IMR-90 (cell line): ENCODE data around the gene TGFBR2. TPM values are rescaled to one million over a fixed set of nuclear protein-coding genes. Genes with fewer than 3 reads are reported as not detected.

Experiments
- ATAC-seq: fragments of 200-7000 bp; cut with Tn5 transposase; 2 replicates; pipeline ENCODE4 v1.9.1; 2020; ENCODE audit warnings: low read depth, mild to moderate bottlenecking, moderate library complexity
- BruUV-seq: library from RNA; stranded (reverse); fragments of 400-500 nt; replicated peaks from 2 replicates; lab custom pipeline; 2021; lab: Mats Ljungman, UMichigan
- CTCF ChIA-PET: fragments of 300-600 bp; formaldehyde crosslinking; extraction: SDS; loops from one replicate; lab custom pipeline; 2021; ENCODE audit warnings: antibody characterized with exemption; lab: Yijun Ruan, JAX
- POLR2A ChIA-PET: fragments of 300-600 bp; sonication (Branson Sonifier 250); formaldehyde crosslinking; loops from one replicate; lab custom pipeline; 2022; ENCODE audit warnings: antibody characterized with exemption; ENCODE audit not compliant: unreplicated experiment; lab: Charles Lee
- DNase-seq: peaks from one replicate; pipeline ENCODE4 v3.0.0; 2013
- H2AFZ ChIP-seq: replicated peaks from 2 replicates; pipeline ENCODE3; 2013; ENCODE audit warnings: low read length, mild to moderate bottlenecking; ENCODE audit not compliant: poor library complexity
- H2AK5ac ChIP-seq: 2 replicates; pipeline ENCODE4 v1.6.1; 2013; ENCODE audit warnings: low read depth, low read length, inconsistent platforms
- H2AK9ac ChIP-seq: replicated peaks from 2 replicates; pipeline ENCODE3; 2013; ENCODE audit warnings: mild to moderate bottlenecking, low read depth, low read length, moderate library complexity; ENCODE audit not compliant: poor library complexity
- H2BK120ac ChIP-seq: 2 replicates; pipeline ENCODE4 v1.6.1; 2013; ENCODE audit warnings: low read depth, low read length, inconsistent platforms
- H2BK15ac ChIP-seq: 3 replicates; pipeline ENCODE4 v1.6.1; 2013; ENCODE audit warnings: low read depth, low read length, inconsistent platforms
- H2BK20ac ChIP-seq: 2 replicates; pipeline ENCODE4 v1.6.1; 2013; ENCODE audit warnings: low read depth, mild to moderate bottlenecking, inconsistent platforms, low read length, moderate library complexity
- H2BK5ac ChIP-seq: 2 replicates; pipeline ENCODE4 v1.6.1; 2013; ENCODE audit warnings: mild to moderate bottlenecking, low read depth, low read length, inconsistent platforms; ENCODE audit not compliant: poor library complexity, severe bottlenecking
- H3K14ac ChIP-seq: replicated peaks from 2 replicates; pipeline ENCODE4 v1.6.1; 2013; ENCODE audit warnings: low read depth, low read length, inconsistent platforms
- H3K18ac ChIP-seq: 2 replicates; pipeline ENCODE4 v1.6.1; 2013; ENCODE audit warnings: low read depth, low read length, control low read depth
- H3K23ac ChIP-seq: 2 replicates; pipeline ENCODE4 v1.6.1; 2013; ENCODE audit warnings: low read depth, low read length, inconsistent platforms
- H3K27ac ChIP-seq: 2 replicates; pipeline ENCODE4 v1.5.1; 2013; ENCODE audit warnings: mild to moderate bottlenecking, control low read depth, low read length; ENCODE audit not compliant: insufficient read depth
- H3K27me3 ChIP-seq: 2 replicates; pipeline ENCODE4 v1.6.1; 2013; ENCODE audit warnings: low read length; ENCODE audit not compliant: control insufficient read depth, insufficient read depth
- H3K36me3 ChIP-seq: 2 replicates; pipeline ENCODE4 v1.6.1; 2013; ENCODE audit warnings: low read length, mixed read lengths; ENCODE audit not compliant: control insufficient read depth, insufficient read depth
- H3K4ac ChIP-seq: 2 replicates; pipeline ENCODE4 v1.6.1; 2013; ENCODE audit warnings: low read depth, low read length, inconsistent platforms
- H3K4me1 ChIP-seq: 2 replicates; pipeline ENCODE4 v1.6.1; 2013; ENCODE audit warnings: low read length, mixed read lengths; ENCODE audit not compliant: control insufficient read depth, insufficient read depth
- H3K4me2 ChIP-seq: 2 replicates; pipeline ENCODE4 v1.6.1; 2013; ENCODE audit warnings: low read depth, mild to moderate bottlenecking, control low read depth, low read length, moderate library complexity
- H3K4me3 ChIP-seq: 2 replicates; pipeline ENCODE4 v1.5.1; 2013; ENCODE audit warnings: low read depth, mild to moderate bottlenecking, control low read depth, low read length, moderate library complexity; ENCODE audit not compliant: insufficient read depth
- H3K56ac ChIP-seq: 2 replicates; pipeline ENCODE4 v1.6.1; 2013; ENCODE audit warnings: low read length, inconsistent platforms; ENCODE audit not compliant: insufficient read depth; ENCODE audit errors: extremely low read depth
- H3K79me1 ChIP-seq, 2 experiments: 2 replicates each; pipeline ENCODE4 v1.6.1; 2013; ENCODE audit warnings: low read length in 2 of 2, inconsistent platforms in 1 of 2, low read depth in 1 of 2
- H3K9ac ChIP-seq: 2 replicates; pipeline ENCODE4 v1.6.1; 2013; ENCODE audit warnings: low read depth, low read length, control low read depth
- H3K9me1 ChIP-seq: 2 replicates; pipeline ENCODE4 v1.6.1; 2013; ENCODE audit warnings: low read length, inconsistent platforms; ENCODE audit not compliant: insufficient read depth
- H3K9me3 ChIP-seq: 2 replicates; pipeline ENCODE4 v1.6.1; 2013; ENCODE audit warnings: low read length; ENCODE audit not compliant: control insufficient read depth, insufficient read depth
- H4K20me1 ChIP-seq: 2 replicates; pipeline ENCODE4 v1.6.1; 2013; ENCODE audit warnings: low read length, inconsistent platforms; ENCODE audit not compliant: insufficient read depth
- H4K5ac ChIP-seq: 2 replicates; pipeline ENCODE4 v1.6.1; 2013; ENCODE audit warnings: mild to moderate bottlenecking, low read depth, low read length, control low read depth
- H4K8ac ChIP-seq, 2 experiments: 2 replicates each; pipeline ENCODE4 v1.6.1; 2013; ENCODE audit warnings: low read depth in 2 of 2, low read length in 2 of 2, control low read depth in 1 of 2, inconsistent platforms in 1 of 2
- H4K91ac ChIP-seq: 2 replicates; pipeline ENCODE4 v1.6.1; 2013; ENCODE audit warnings: low read depth, low read length, inconsistent platforms; ENCODE audit not compliant: insufficient read depth
- CEBPB ChIP-seq: IDR thresholded peaks from 2 replicates; pipeline ENCODE4 v1.6.1; 2012; ENCODE audit warnings: low read depth, low read length, improper control_type of control experiment
- CHD1 ChIP-seq: IDR thresholded peaks from 2 replicates; pipeline ENCODE4 v1.6.1; 2012; ENCODE audit warnings: low read depth, low read length, improper control_type of control experiment
- FOS ChIP-seq: fragments of 150-350 bp; IDR thresholded peaks from 2 replicates; pipeline ENCODE4 v1.6.1; 2016; ENCODE audit warnings: low read depth, low read length
- MAFK ChIP-seq: IDR thresholded peaks from 2 replicates; pipeline ENCODE4 v1.6.1; 2012; ENCODE audit warnings: low read depth, low read length, improper control_type of control experiment
- MAZ ChIP-seq: IDR thresholded peaks from 2 replicates; pipeline ENCODE4 v1.6.1; 2012; ENCODE audit warnings: low read depth, mild to moderate bottlenecking, low read length, improper control_type of control experiment, moderate library complexity, borderline replicate concordance
- NFE2L2 ChIP-seq: fragments of 150-350 bp; IDR thresholded peaks from 2 replicates; pipeline ENCODE4 v1.6.1; 2016; ENCODE audit warnings: low read depth, mild to moderate bottlenecking, low read length
- POLR2A ChIP-seq: IDR thresholded peaks from 2 replicates; pipeline ENCODE4 v1.6.1; 2012; ENCODE audit warnings: mild to moderate bottlenecking, low read depth, low read length
- RAD21 ChIP-seq: IDR thresholded peaks from 2 replicates; pipeline ENCODE4 v1.6.1; 2012; ENCODE audit warnings: low read length, improper control_type of control experiment
- RCOR1 ChIP-seq: IDR thresholded peaks from 2 replicates; pipeline ENCODE4 v1.6.1; 2012; ENCODE audit warnings: mild to moderate bottlenecking, low read length, improper control_type of control experiment; ENCODE audit not compliant: insufficient replicate concordance
- WGBS, 2 experiments: methylation state at CpG; one replicate each; pipeline versions ENCODE4 v1.1.5 to v1.1.7; 2013; ENCODE audit warnings: missing lambda C conversion rate in 2 of 2; ENCODE audit not compliant: insufficient read length in 1 of 2; ENCODE audit errors: extremely low coverage in 2 of 2; 5-methylcytosine and 5-hydroxymethylcytosine counted together
- dilution Hi-C: fragments of 300-500 bp; cut with HindIII; formaldehyde crosslinking; loops from one replicate; pipeline ENCODE4 v1.14.3; 2018; ENCODE audit warnings: low sequenced_read_pairs; ENCODE audit not compliant: unreplicated experiment
- in situ Hi-C: fragments of 300-500 bp; cut with MboI; formaldehyde crosslinking; loops from 3 replicates; pipeline ENCODE4 v1.14.3; 2019; ENCODE audit warnings: low sequenced_read_pairs, inconsistent platforms, mixed read lengths
- intact Hi-C: fragments of 100-400 bp; cut with micrococcal nuclease; formaldehyde crosslinking; loops from 2 replicates; pipeline ENCODE4 v1.10.0; 2022
- polyA plus RNA-seq, 3 experiments: library from polyadenylated mRNA; depleted of rRNA; stranded (reverse); fragments of >200 nt; gene quantifications; 2 replicates each; pipeline ENCODE4 v1.2.3, GENCODE V29; 2012; ENCODE audit warnings: low replicate concordance in 1 of 3
- total RNA-seq: library from RNA; depleted of rRNA; stranded (reverse); fragments of >200 nt; gene quantifications from 2 replicates; pipeline ENCODE4 v1.2.3, GENCODE V29; 2012
- TF ChIP-seq, protein P1 (sequence below): fragments of 150-350 bp; IDR thresholded peaks from 2 replicates; pipeline ENCODE4 v1.6.1; 2016; ENCODE audit warnings: low read depth, mild to moderate bottlenecking, low read length, moderate library complexity, borderline replicate concordance
- TF ChIP-seq, protein P2 (sequence below): fragments of 150-350 bp; IDR thresholded peaks from 2 replicates; pipeline ENCODE4 v1.6.1; 2017; ENCODE audit warnings: mild to moderate bottlenecking, antibody characterized with exemption, low read length, low read depth

The TGFBR2 gene
- total and polyA plus RNA-seq, 2 of the 4 experiments (the other 2 are of a cell fraction) = 63.7 to 87.5 TPM

DNA sequence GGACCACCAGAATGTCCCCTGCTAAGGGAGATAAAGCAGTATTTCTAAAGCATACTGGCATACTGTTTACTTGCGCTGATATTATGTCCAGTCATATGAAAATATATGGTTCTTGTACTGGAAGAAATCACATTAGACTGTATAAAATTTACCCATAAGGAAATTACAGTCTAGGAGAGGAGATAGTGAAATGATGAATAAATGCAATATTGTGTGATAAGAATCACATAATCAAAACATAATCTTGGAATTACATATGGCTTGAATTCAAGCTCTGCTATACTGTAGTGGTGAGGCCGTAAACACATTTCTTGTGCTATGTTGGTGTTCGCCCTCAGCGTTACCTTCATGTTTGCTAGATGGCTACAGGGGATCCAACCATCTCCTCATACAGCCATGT is 20.7 kb upstream of the TGFBR2 start:
- dilution Hi-C loops = no loop called here
- Histone ChIP-seq H4K8ac (no peak overlapping the region), H4K91ac (no peak overlapping the region), H2AK9ac (no peak overlapping the region), H4K20me1 (no peaks in the 10 kb centered on the region), H2BK20ac (no peak overlapping the region), H4K5ac (no peak overlapping the region), H3K9me3 (no peaks in the 10 kb centered on the region), H3K56ac (no peak overlapping the region), H3K27ac (no peak overlapping the region), H3K14ac (no peak overlapping the region), H3K18ac (no peak overlapping the region), H2AFZ (no peak overlapping the region), H3K9ac (no peak overlapping the region), H3K79me1 (no peaks in the 10 kb centered on the region), H3K27me3 (no peaks in the 10 kb centered on the region), H3K4me3 (no peak overlapping the region), H2BK15ac (no peak overlapping the region), H3K4me2 (no peak overlapping the region), H2BK120ac (no peak overlapping the region), H3K36me3 (no peaks in the 10 kb centered on the region), H2BK5ac (no peak overlapping the region), H2AK5ac (no peak overlapping the region), H3K4ac (no peak overlapping the region), H3K4me1 (no peaks in the 10 kb centered on the region), H3K23ac (no peak overlapping the region), H3K9me1 (no peaks in the 10 kb centered on the region)
- POLR2A ChIA-PET = no interaction called here
- TF ChIP-seq FOS = no peak
- TF ChIP-seq NFE2L2 = no peak
- no peak for TF ChIP-seq MAZ
- TF ChIP-seq RAD21 = no peak
- TF ChIP-seq CEBPB = no peak
- TF ChIP-seq, protein P1, sequence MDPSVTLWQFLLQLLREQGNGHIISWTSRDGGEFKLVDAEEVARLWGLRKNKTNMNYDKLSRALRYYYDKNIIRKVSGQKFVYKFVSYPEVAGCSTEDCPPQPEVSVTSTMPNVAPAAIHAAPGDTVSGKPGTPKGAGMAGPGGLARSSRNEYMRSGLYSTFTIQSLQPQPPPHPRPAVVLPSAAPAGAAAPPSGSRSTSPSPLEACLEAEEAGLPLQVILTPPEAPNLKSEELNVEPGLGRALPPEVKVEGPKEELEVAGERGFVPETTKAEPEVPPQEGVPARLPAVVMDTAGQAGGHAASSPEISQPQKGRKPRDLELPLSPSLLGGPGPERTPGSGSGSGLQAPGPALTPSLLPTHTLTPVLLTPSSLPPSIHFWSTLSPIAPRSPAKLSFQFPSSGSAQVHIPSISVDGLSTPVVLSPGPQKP = no peak
- no peak for TF ChIP-seq RCOR1
- no peak for TF ChIP-seq CHD1
- TF ChIP-seq, protein P2, sequence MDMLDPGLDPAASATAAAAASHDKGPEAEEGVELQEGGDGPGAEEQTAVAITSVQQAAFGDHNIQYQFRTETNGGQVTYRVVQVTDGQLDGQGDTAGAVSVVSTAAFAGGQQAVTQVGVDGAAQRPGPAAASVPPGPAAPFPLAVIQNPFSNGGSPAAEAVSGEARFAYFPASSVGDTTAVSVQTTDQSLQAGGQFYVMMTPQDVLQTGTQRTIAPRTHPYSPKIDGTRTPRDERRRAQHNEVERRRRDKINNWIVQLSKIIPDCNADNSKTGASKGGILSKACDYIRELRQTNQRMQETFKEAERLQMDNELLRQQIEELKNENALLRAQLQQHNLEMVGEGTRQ = no peak
- no peak for TF ChIP-seq POLR2A
- TF ChIP-seq MAFK = no peak
- no TSS peak for BruUV-seq
- DNase-seq (no peak), ATAC-seq (no peak)
- no CpG with 5 or more reads among the region's 4 CpGs for WGBS, 2 experiments
- CTCF ChIA-PET = no interaction called here
- intact Hi-C loops = no loop called here
- in situ Hi-C loops = no loop called here
